GM23338 (cell line): ENCODE data around the gene CHCT1.
"Not testable (repeated sequence)": the region's sequence is repeated elsewhere in the genome, so short reads cannot be mapped to it uniquely, and the experiment has no call there.

Experiments
- EZH2 ChIP-seq: fragments of 200-600 bp; sonication (generic); IDR thresholded peaks from one replicate; pipeline ENCODE4 v1.8.0; 2017; ENCODE audit warnings: antibody characterized with exemption, mild to moderate bottlenecking, low read depth; ENCODE audit not compliant: unreplicated experiment
- POLR2AphosphoS5 ChIP-seq: IDR thresholded peaks from 2 replicates; pipeline ENCODE4 v1.6.1; 2016; ENCODE audit warnings: antibody characterized with exemption, low read depth
- ZNF114 ChIP-seq: fragments of 250-450 bp; sonication (Bioruptor Pico); IDR thresholded peaks from 2 replicates; pipeline ENCODE4 v1.5.0; 2020; ENCODE audit warnings: mild to moderate bottlenecking, moderate library complexity
- TF ChIP-seq, protein P1 (sequence below), 2 experiments: fragments of 200-600 bp in 1 of 2; sonication (generic) in 1 of 2; conservative IDR thresholded peaks; 2 replicates each; pipeline versions ENCODE4 v1.5.1 to v1.6.1; 2016 to 2017; ENCODE audit warnings: antibody characterized with exemption in 2 of 2, low read depth in 2 of 2, mild to moderate bottlenecking in 2 of 2, moderate library complexity in 1 of 2

DNA sequence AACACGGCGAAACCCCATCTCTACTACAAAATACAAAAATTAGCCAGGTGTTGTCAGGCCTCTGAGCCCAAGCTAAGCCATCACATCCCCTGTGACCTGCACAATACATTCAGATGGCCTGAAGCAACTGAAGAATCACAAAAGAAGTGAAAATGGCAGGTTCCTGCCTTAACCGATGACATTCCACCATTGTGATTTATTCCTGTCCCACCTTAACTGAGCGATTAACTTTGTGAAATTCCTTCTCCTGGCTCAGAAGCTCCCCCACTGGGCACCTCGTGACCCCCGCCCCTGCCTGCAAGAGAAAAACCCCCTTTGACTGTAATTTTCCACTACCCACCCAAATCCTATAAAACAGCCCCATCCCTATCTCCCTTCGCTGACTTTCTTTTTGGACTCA, 37.4 kb upstream of the CHCT1 start:
- TF ChIP-seq, protein P1, sequence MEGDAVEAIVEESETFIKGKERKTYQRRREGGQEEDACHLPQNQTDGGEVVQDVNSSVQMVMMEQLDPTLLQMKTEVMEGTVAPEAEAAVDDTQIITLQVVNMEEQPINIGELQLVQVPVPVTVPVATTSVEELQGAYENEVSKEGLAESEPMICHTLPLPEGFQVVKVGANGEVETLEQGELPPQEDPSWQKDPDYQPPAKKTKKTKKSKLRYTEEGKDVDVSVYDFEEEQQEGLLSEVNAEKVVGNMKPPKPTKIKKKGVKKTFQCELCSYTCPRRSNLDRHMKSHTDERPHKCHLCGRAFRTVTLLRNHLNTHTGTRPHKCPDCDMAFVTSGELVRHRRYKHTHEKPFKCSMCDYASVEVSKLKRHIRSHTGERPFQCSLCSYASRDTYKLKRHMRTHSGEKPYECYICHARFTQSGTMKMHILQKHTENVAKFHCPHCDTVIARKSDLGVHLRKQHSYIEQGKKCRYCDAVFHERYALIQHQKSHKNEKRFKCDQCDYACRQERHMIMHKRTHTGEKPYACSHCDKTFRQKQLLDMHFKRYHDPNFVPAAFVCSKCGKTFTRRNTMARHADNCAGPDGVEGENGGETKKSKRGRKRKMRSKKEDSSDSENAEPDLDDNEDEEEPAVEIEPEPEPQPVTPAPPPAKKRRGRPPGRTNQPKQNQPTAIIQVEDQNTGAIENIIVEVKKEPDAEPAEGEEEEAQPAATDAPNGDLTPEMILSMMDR (conservative IDR thresholded peaks at IDR 0.05; ENCODE audit: low read depth in 2 of 2): not testable (repeated sequence)
- TF ChIP-seq EZH2, POLR2AphosphoS5, ZNF114: not testable (repeated sequence)
